ENCODE results near the gene AGPS.
"Not testable (repeated sequence)": the region's sequence is repeated elsewhere in the genome, so short reads cannot be mapped to it uniquely, and the experiment has no call there.

AGPS gene

DNA sequence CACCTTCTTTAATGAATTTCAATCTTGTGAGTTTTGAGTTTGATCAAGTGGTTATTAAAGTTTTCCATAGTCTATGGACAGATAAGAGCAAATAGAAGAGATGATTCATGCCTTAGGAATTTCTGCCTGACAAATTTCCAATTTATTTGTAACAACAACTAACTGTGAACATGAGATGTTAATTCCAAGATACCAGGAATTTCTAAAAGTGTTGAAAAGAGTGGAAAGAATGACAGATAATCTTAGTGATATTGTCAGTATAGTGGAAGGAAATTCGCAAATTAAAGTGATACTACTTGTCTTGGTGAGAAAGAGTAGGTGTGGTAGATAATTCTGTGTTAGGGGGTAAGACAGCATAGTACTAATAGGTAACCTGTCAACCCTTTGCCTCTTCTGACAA, 82.4 kb downstream of the AGPS start:
- DNase-seq, result peak; percentile 74

DNA sequence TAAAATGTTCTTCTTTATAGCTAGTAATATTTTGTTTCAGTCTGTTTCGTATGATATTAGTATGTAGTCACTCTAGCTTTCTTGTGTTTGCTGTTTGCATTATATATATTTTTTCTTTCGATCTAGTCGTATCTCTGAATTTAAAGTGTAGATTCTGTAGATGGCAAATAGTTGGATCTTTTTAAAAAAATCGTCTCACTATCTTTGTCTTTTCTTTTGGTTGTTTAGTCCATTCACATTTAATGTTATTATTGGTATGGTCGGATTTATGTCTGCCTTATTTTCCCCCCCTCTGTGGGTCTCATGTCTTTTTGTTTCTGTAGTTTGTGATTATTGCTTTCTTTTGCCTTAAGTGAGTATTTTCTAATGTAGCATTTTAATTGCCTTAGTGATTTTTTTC, 84.3 kb downstream of the AGPS start:
- DNase-seq, result no peak

DNA sequence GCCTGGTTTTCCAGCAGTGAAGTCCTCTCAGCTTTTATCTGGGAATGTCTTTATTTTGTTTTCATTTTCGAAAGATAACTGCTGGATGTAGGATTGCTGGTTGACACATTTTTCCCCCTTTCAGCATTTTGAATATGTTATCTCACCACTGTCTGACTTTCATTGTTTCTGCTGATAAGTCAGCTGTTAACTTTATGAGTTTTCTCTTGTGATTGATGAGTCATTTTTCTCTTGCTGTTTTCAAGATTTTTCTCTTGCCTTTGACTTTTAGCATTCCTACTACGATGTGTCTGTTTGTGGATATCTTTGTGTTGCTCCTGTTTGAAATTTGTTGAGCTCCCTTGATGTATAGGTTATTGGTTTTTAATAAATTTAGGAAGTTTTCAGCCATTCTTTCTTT, 85.5 kb downstream of the AGPS start:
- no peak for DNase-seq

DNA sequence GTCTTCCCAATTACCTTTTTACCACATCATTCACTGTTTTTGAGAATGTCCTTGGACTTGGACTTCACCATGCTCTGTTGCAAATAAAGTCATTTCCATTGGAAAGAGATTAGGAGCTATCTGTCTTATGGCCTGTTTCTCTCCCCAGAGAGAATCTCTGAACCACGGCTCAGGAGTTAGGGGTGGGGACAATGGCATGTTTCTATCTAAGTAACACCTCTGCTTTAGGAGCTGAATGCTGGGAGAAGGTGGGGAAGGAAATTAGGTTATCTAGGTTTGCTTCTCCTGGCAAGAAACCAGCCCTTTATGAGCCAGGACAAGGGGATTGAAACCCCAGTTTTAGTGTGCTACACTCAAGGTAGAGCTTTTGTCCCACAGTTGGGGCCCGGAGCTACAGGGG, 86.3 kb downstream of the AGPS start:
- no peak for DNase-seq

DNA sequence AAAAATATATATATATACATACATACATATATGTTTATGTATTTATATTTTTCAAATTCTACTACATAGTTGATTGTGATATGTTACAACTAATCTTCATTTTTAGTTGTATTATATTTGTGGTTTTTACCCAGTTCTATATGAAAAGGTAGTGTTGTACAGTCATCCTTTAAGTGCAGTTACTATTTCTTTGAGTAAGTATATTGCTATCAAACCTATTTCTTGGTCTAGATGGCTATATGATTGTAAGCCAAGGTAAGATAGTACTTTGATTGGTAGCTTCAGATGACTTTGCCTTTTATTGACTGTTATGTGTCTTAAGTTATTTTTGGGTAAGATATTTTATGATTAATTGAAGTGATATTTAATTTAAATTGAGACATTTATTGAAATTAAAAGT, 89.6 kb downstream of the AGPS start:
- no peak for DNase-seq

DNA sequence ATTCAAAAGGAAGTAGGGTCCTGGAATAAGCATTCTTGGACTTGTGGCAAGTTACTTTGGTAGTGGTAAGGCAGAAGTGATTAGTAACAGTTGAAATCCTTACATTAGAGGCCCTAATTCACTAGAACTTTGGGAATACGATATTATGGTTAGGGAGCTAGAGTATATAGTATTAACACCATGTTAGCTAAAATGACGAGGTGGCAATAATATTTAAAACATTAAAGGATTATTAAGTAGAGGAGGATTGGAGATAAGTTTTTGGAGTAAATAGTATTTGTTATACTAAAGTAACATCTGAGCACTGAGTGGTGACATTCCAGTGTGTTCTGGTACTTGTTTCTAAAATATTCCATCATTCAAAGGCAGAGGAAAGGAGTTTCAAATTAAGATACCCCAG, 91.0 kb downstream of the AGPS start:
- DNase-seq, result no peak

DNA sequence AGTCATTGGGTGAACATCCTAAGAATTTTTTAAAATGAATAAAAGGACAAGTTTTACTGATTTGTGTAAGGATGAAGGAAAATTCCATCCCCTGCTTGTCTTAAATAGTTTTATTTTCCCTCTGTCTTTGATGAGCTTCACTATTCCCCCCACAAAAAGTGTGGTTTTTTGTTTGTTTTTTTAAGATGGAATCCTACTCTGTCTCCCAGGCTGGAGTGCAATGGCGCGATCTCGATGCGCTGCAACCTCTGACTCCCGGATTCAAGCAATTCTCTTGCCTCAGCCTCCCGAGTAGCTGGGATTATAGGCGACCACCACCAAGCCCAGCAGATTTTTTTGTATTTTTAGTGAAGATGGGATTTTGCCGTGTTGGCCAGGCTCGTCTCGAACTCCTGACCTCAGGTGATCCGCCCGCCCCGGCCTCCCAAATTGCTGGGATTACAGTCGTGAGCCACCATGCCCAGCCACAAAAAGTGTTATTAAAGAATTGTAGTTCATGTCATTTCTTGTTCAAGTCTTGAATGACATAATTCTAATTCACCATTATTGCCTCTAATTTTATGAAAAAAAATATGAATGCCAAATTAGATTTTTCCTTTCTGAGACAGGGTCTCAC, 91.7 kb downstream of the AGPS start:
- peak; percentile 78 for DNase-seq

DNA sequence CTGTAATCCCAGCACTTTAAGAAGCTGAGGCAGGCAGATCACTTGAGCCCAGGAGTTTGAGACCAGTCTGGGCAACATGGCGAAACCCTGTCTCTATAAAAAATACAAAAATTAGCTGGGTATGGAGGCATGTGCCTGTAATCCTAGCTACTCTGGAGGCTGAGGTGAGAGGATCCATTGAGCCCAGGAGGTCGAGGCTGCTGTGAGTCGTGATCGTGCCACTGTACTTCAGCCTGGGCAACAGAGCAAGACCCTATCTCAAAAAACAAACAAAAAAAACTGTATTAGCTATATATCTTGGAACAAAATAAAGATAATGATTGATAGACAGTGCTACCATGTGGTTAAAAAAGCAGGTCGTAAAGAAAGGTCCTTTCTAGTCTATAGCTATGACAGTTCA, 93.1 kb downstream of the AGPS start:
- not testable (repeated sequence) for DNase-seq

DNA sequence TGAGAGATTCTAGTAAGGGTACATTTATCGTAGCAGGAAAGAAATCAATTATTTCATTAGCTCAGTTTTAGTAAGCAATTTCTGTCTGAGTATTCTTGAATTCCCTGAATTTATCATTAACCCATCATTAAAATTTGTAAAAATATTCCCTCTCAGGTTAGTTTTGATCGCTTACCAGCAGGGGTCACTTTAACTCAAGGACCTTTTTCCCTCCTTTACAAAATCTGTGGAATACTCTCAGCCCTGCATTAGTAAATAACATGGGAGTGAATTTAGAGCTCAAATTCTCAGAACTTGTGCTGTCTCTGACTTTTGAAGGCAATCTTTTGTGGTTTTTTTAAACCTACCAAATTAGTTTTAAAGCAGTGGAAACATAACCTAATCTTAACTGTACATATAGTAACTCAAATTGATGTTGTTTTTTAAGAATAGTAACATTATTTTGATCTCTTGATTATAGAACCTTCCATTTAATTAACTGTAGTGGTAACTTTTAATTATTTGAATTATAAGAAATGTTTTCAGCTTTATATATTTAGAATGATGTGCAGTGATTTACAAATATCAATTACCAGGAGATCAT, 97.2 kb downstream of the AGPS start:
- DNase-seq, result peak; percentile 46

DNA sequence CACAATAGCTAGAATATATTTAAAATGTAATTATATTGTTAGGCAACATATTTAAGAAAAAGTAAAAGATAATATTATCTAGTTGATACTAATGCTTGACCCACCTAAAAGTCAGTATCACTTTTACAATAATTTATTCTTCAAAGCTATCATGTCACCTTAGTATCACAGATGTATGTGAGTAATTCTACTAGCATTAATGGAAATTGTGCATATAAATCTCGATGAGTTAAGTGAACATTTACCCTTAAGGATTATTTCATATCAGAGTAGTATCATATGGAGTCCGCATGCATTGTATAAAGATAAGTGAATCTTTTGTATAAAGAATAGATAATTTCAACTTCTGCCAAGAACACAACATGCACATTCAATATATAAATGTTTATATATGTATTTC, 103.4 kb downstream of the AGPS start:
- no peak for DNase-seq

DNA sequence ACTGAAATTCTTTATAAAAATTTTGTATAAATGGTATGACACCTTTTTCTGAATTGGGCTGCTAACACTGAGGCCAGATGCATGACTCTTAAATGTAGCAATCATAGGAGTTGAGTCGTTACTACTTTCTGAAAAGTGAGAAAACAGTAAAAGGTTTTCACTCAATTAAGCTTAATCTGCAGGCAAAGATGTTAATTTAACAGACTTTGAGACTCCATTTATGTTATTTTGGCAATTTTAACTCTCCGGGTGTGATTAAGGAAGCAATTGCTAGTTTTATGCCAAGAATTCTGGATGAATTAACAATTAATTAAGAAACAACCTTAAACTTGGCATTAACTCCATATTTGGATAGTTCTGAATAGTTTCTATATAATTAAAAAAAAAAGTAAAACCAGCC, 104.3 kb downstream of the AGPS start:
- DNase-seq, result no peak

DNA sequence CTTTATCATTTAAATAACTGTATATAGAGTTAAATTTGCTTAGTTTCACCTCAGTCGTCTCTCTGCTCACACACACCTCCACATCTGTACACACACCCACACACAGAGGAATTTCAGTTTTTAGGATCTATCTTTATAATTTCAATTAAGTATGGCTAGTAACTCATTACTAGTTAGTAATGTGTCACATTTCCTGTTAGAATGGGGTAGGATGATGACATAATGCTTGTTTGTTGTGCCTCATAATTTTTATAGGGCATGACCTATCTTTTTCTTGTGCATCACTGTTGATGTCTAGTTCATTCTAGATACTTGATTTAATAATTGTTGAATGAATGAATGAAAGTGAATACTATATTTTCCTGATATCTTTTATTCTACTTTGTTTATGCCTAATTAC, 108.6 kb downstream of the AGPS start:
- no peak for DNase-seq

DNA sequence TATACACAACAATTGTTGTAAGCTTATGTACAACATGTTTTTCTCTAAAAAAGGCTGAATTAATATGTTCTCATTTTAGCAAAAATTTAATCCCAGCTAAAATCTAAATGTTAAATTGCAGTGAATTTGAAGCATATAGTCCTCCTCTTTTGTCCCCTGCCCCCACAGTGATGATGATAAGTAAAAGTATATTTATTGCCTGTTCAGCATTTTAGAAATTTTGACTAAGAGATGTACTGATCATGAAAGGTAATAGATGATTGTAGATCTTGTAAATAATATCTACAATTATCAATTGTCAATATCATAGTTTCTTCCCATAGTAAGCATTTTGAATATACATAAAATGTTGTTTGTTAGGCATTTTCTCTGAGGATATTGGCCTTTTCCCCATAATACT, 113.9 kb downstream of the AGPS start:
- no peak for DNase-seq

DNA sequence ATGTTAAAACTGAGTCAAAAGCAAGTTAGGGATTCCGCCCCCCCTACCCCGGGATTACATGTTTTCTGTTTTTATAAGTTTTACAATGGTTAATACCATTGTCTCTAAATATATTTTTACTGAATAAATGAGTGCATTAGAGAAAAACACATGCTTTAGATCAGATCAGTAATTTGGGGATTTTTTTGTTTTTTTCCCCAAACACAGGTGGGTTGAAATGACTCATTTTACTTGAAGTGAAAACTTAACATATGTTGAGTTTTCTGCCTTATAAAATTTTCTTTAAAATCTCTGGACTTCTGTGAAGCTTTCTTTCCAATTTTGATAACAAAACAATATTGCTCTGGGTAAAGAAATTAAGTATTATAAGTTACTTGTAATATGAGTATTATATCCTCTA, 114.4 kb downstream of the AGPS start:
- no peak for DNase-seq

DNA sequence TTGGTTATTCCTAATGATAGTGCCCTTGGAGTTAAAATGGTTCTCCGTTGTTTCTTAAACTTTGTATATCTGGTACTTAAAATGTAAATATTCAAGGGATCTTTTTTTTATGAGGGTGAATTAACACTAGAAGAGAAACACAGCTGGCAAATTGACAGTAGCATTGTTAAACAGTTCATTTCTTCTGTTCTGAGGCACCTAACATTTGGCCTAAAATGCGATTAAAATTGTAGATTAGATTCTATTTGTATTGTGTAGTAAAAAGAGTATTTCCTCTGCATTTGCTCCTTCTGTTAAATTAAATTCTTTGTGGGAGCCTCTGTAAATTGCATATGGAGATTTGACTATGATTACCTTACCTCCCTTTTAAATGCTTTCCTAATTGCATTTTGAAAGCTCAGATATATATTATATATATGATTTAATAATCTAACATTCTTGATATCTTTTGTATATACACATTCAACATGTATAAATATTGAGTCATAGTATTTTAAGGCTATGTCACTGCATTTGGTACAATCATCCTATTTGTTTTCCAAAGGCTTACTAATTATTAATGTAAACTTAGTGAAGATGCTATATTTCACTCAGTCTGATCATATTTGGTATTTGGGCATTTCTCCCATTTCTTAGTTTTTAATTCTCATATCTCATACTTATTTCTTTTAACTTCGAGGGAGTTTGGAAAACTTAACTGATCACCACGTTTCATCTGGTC, 124.4 kb downstream of the AGPS start:
- no peak for DNase-seq

DNA sequence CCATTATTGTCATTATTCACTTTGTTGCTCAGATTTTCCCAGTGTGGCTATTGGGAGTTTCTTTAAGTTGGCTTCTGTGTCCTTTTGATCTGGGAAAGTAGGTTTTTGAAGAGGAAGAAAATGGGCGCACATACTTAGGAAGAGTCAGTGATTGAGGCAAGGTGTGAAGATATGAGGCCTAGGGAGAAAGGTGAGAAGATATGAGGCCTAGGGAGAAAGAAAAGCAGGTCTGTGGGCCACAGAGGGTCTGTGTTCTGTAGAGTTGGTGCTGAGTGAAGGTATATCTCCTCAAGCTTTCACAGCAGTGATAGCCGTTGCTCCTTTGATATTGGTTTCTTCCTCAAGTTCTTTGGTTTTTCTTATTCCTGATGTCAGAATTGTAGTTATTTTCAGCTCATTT, 126.2 kb downstream of the AGPS start:
- DNase-seq, result no peak

DNA sequence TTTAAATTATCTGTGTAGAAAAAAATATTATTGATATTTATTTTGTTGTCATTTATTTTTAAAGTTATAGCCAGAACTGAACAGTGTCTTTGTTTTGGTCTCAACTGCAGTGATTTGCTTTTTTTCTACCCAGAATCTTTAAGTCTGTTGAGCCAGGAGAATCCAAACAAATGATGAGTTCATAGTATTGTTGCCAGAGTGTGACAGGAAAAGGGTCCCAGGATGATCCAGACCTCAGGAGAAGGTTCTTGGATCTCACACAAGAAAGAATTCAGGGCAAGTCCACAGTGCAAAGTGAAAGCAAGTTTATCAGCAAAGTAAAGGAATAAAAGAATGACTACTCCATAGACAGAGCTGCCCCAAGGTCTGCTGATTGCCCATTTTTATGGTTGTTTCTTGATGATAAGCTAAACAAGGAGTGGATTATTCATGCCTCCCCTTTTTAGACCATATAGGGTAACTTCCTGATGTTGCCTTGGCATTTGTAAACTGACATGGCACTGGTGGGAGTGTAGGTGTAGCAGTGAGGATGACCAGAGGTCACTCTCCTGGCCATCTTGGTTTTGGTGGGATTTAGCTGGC, 127.1 kb downstream of the AGPS start:
- no peak for DNase-seq

DNA sequence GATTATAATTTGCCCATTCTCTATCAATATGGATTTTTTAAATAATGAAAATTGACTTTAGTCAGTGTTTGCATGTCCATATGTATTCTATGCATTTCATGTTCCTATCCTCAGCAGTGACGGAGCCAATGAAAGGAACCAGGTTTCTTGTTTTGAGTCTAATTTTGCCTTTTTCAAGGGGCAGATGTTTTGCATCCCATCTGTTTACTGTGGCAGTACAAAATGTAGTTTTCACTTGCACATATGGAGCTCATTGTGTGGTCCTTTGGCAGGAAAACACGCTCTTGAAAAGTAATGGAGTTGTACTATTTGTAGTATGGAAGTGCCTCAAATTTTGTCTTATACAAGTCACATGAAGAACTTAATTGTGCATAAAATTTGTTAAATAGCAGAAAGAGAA, 127.8 kb downstream of the AGPS start:
- no peak for DNase-seq

DNA sequence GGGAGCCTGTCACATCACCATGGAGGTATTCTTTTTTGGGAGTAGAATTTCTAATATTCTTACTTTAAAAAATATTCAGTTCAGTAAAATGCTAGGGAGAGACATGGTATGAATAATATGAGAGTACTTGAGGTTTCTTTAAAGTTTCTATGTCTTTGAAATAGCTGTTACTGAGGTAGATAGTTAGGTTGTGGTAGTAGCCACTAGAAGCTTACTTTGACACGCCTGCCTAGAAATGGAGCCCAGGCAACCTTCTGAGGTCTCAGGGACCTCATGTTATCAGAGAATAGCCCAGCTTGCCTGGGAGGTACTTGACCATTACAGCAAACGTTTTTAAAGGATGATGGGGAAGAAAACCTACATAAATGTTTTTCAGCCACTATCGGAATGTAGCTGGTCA, 131.2 kb downstream of the AGPS start:
- no peak for DNase-seq

DNA sequence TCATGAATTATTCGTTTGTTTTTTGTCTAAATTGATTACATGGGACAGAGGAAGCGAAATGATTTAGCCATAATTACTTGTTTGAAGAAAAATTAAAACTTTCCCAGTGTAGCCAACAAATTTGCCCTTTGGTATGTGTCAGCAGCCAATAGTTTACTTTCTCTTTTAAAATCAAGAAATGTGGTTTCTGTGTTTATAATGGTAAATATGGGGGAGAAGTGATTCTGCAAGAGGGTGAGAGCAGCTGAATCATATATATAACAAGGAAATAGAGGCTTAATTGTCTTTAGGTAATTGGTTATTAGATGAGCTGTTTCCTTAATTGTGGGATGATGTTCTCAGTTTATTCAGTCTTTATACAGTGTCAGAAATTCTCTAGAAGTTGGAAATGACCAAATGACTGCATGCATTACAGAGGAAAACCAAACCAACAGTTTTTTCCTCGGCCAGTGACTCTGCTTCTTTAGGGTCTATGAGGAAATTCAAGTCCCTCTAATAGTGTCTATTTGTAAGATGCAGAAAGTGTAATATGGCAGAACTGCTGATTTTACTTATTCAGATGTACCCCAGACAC, 132.9 kb downstream of the AGPS start:
- no peak for DNase-seq

DNA sequence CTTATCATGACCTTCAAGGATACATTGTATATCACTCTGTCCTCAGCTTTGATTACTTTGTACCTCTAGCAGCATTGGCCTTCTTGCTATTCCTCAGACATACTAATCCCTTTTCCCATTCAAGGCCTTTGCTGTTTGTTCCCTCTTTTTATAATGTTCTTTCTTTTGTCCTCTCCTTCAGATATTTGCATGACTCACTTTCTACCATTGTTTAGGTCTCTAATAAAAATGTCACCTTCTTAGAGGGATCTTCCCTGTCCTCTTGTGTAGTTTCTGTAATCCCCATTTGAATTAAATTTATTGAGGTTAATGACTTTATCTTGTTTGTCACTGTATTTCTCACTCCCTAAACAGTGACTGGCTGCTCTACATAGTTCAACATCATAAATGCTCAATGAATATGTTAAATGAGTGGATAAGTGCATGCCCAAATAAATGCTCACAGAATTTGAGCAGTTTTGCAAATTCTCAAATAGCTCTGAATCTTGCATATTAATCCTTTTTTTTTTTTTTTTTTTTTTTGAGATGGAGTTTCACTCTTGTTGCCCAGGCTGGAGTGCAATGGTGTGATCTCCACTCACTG, 135.9 kb downstream of the AGPS start:
- no peak for DNase-seq

DNA sequence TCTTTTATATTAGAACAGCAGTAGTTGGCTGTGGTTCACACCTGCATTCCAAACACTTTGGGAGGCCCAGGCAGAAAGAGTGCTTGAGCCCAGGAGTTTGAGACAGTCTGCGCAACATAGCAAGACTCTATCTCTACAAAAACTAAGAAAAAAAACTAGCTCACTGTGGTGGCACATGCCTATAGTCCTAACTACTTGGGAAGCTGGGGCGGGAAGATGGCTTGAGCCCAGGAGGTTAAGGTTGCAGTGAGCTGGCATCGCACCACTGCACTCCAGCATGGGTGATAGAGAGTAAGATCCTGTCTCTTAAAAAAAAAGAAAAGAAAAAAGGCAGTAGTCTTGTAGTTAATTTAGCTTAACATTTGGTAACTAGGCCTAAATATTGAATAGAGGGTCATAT, 136.6 kb downstream of the AGPS start:
- DNase-seq, result no peak

DNA sequence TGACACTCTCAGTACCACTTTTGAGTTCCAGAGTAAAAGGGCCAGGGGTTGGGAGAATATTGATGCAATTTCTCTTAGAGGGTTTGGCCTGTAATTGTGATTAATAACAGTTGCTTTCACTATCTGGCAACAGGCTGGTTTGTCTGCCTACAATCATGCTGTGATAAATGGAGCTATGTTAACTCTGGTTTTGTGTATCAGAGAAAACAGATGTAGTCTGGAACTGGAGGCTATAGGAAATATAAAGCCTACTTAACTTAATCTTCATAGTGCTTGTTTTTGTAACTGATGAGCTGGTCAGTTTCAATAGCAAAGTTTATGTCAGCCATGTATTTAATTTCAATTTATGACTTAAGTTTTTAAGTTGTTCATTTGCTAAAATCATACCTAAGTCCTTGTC, 138.0 kb downstream of the AGPS start:
- no peak for DNase-seq

All from fibroblast of skin of scalp (primary cell).